Coronary artery (tissue), 2 donors: ENCODE results near the gene GALNT1.

Experiments used
- DNase-seq: peaks from one replicate; pipeline ENCODE4 v3.0.0-alpha.2; 2017; ENCODE audit warnings: low spot score
- H3K27ac ChIP-seq, 2 donors: fragments of 200-600 bp; sonication (generic); one replicate each; pipeline ENCODE4 v1.5.1; 2016 to 2019
- H3K4me3 ChIP-seq: fragments of 200-600 bp; sonication (generic); 2 replicates; pipeline ENCODE4 v1.5.1; 2016; ENCODE audit warnings: mild to moderate bottlenecking, moderate library complexity
- TF ChIP-seq, protein P1 (sequence below): fragments of 200-600 bp; sonication (generic); IDR thresholded peaks from one replicate; pipeline ENCODE4 v1.5.1; 2019; ENCODE audit warnings: antibody characterized with exemption

GALNT1 gene

DNA sequence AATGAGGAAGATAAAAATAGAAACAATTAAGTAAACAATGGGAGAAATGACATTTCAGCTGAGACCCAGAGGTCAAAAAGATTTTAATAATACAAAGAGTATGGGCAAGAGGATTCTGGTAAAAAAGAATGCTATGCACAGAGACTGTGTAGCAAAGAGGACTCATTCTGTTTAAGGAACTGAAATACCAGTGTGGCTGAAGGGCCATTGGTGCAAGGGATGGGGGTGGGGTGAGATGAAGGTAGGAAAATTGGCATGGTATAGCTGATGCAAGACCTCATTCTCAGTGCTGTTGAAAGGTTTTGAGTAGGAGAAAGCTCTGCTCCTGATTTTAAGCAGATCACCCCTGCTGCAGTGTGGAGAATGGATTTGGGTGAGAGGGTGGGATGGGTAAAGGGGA is 10.8 kb downstream of the GALNT1 start:
- Histone ChIP-seq H3K27ac (no peak overlapping the region), H3K4me3 (no peak overlapping the region)
- TF ChIP-seq, protein P1, sequence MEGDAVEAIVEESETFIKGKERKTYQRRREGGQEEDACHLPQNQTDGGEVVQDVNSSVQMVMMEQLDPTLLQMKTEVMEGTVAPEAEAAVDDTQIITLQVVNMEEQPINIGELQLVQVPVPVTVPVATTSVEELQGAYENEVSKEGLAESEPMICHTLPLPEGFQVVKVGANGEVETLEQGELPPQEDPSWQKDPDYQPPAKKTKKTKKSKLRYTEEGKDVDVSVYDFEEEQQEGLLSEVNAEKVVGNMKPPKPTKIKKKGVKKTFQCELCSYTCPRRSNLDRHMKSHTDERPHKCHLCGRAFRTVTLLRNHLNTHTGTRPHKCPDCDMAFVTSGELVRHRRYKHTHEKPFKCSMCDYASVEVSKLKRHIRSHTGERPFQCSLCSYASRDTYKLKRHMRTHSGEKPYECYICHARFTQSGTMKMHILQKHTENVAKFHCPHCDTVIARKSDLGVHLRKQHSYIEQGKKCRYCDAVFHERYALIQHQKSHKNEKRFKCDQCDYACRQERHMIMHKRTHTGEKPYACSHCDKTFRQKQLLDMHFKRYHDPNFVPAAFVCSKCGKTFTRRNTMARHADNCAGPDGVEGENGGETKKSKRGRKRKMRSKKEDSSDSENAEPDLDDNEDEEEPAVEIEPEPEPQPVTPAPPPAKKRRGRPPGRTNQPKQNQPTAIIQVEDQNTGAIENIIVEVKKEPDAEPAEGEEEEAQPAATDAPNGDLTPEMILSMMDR, result no peak
- no peak for DNase-seq

DNA sequence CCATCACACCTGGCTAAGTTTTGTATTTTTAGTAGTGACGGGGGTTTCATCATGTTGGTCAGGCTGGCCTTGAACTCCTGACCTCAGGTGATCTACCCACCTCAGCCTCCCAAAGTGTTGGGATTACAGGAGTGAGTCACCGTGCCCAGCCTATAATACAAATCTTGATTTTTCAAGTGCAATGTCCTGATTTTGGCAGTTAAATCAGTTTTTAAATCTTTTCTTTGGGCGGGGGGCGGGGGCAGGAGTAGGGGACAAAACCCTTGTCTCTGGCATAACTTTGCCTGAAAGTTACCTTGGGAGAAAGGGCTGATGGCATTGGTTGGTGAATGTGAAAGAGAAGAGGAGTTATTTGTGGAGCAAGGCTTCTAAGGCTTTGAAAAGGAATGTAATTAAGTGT is 12.3 kb downstream of the GALNT1 start:
- Histone ChIP-seq H3K4me3 (no peak overlapping the region), H3K27ac (no peak overlapping the region)
- DNase-seq, result no peak
- TF ChIP-seq, protein P1, result no peak

DNA sequence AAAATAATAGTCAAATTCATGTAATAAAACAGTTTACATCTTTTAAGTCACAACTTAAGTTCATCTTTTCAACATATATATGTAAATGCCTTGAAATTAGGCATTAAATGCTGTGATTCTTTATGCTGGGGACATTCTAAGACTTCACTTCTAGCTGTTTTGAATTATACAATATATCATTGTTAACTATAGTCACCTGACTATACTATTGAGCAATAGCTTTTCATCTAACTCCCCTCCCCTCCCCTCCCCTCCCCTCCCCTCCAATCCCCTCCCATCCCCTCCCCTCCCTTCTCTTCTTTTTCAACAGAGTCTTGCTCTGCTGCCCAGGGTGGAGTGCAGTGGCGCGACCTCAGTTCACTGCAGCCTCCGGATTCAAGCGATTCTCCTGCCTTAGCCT is 16.2 kb downstream of the GALNT1 start:
- Histone ChIP-seq H3K27ac (no peak overlapping the region), H3K4me3 (no peak overlapping the region)
- no peak for DNase-seq
- TF ChIP-seq, protein P1, result no peak

DNA sequence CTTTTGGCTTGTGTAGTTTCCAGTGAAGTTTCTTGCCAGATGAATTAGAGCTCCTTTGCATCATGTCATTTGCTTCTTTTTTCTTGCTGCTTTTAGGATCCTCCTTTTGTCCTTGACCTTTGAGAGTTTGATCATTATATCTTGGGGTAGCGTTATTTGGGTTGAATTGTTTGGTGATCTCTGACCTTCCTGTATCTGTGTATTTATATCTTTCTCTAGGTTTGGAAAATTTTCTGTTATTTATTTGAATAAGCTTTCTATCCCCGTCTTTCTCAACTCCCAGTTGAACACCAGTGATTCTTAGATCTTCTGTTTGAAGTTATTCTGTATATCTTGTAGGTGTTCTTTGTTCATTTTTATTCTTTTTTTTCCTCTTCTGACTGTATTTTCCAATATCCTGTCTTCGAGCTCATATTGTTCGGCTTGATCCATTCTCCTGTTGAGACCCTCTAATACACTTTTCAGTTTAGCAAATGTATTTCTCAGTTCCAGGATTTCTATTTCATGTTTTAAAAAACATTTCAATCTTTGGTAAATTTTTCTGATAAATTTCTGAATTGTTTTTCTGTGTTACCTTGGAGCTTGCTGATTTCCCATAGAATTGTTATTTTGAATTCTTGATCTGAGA is 20.8 kb downstream of the GALNT1 start:
- no peak overlapping the region for H3K27ac ChIP-seq
- TF ChIP-seq, protein P1, result no peak
- no peak for DNase-seq
- no peak overlapping the region for H3K4me3 ChIP-seq

DNA sequence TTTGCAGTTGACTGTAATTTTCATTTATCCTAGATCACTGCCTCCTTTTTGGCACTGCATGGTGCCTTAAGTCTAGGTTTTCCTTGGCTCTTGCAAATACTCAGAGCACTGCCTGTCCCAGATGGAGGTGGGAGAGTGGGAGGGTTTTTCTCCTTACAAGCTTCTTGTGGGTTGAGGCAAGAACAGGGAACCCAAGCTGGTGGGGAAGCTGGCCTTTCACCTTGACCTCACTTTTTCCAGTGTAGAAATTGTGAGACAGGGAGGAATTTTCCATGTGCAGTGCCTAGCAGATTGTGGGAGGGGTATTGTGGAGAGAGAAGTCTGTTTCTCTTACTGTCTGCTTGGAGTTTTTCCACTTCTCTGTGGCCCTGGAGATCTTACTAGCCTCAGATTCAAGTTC is 21.5 kb downstream of the GALNT1 start:
- no peak for DNase-seq
- TF ChIP-seq, protein P1, result no peak
- H3K27ac ChIP-seq, result no peak overlapping the region
- no peak overlapping the region for H3K4me3 ChIP-seq

DNA sequence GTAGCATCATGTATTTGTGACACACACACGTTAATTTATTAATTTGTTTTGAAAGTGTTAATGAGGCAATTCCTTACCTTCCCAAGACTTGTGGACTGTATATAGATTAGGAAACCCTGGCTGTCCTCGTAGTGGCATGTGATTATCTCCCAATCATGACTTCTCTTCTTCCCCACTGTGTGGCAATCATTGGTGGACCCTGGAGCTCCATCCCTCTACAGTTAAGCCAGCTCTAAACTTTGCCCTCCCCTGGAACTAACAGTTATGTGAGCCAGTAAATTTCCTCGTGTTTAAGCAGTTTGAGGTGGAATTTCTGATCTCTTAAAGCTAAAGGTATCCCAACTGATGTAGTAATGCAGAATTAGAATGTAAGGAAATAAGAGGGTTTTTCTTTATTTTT is 22.0 kb downstream of the GALNT1 start:
- TF ChIP-seq, protein P1, result no peak
- H3K27ac ChIP-seq, result no peak overlapping the region
- H3K4me3 ChIP-seq, result no peak overlapping the region
- no peak for DNase-seq

DNA sequence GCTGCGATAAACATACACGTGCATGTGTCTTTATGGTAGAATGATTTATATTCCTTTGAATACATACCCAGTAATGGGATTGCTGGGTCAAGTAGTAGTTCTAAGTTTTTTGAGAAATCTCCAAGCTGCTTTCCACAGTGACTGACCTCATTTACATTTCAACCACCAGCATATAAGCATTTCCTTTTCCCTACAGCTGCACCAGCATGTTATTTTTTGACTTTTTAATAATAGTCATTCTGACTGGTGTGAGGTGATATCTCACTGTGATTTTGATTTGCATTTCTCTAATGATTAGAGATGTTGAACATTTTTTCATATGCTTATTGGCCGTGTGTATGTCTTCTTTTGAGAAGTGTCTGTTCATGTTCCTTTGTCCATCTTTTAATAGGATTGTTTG is 22.8 kb downstream of the GALNT1 start:
- DNase-seq, result no peak
- TF ChIP-seq, protein P1, result no peak
- Histone ChIP-seq H3K27ac (no peak overlapping the region), H3K4me3 (no peak overlapping the region)
